Mucosa of rectum (tissue), 2 donors: ENCODE measurements around the gene CAMTA1.

Experiments used
- H3K27ac ChIP-seq, 2 donors: one replicate each; pipeline ENCODE4 v1.7.0; 2013; ENCODE audit warnings: inconsistent platforms in 2 of 2, low read depth in 2 of 2, low read length in 2 of 2
- H3K27me3 ChIP-seq, 2 donors: one replicate each; pipeline ENCODE4 v1.7.0; 2013; ENCODE audit warnings: low read length in 2 of 2; ENCODE audit not compliant: control insufficient read depth in 2 of 2, insufficient read depth in 2 of 2
- H3K36me3 ChIP-seq, 2 donors: one replicate each; pipeline ENCODE4 v1.7.0; 2013; ENCODE audit warnings: low read length in 2 of 2; ENCODE audit not compliant: control insufficient read depth in 2 of 2, insufficient read depth in 2 of 2
- H3K4me1 ChIP-seq, 2 donors: one replicate each; pipeline ENCODE4 v1.7.0; 2013; ENCODE audit warnings: low read length in 2 of 2, mild to moderate bottlenecking in 1 of 2; ENCODE audit not compliant: control insufficient read depth in 2 of 2, insufficient read depth in 2 of 2
- H3K4me3 ChIP-seq, 2 donors: one replicate each; pipeline ENCODE4 v1.7.0; 2013; ENCODE audit warnings: low read length in 2 of 2
- H3K9ac ChIP-seq, 2 donors: one replicate each; pipeline ENCODE4 v1.7.0; 2013; ENCODE audit warnings: low read length in 2 of 2, low read depth in 1 of 2, mild to moderate bottlenecking in 1 of 2
- H3K9me3 ChIP-seq, 2 donors: one replicate each; pipeline ENCODE4 v1.7.0; 2013; ENCODE audit warnings: low read length in 2 of 2; ENCODE audit not compliant: control insufficient read depth in 2 of 2
- donor health status: healthy.
- donor health status: Normal muscosa, but diverticular disease.

CAMTA1 gene

DNA sequence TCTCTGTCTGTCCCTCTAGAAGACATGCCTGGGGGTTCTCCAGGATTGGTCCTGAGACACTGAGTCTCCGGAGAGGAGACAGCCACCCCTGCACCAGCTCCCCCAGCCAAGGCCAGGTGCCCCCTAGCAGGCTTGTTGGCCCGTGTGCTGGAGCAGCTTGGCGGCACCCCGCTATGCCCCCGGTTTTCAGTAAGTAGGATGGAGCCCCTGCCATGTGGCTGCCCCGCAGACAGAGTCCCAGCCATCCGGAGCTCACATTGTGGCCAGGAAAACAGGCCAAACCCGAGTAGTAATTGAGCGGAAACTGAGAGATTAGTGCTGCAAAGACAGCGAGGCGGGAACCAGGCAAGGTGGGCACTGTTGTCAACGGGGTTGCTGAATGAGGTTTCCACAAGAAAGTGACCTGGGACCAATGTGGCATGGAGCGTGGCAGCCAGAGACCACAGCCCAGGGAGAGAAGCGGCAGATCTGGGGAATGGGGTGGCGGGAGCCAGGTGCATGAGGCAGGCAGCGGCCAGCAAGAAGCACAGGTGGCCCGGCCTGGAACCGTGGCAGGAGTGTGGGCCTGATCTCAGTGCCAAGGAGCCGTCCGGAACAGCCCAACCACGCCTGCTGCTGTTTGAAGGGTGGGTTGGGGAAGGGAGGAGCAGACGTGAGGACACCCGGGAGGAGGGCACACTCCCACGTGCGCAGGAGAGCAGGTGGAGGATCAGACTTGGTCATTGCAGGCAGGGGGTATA, 848.4 kb downstream of the CAMTA1 start:
- Histone ChIP-seq H3K9me3 (no peaks in the 10 kb centered on the region), H3K4me3 (no peak overlapping the region), H3K27me3 (peaks cover 0 to 6% of the 10 kb centered on the region in 2 donors), H3K4me1 (no peaks in the 10 kb centered on the region), H3K27ac (no peak overlapping the region), H3K36me3 (no peaks in the 10 kb centered on the region), H3K9ac (no peak overlapping the region)

DNA sequence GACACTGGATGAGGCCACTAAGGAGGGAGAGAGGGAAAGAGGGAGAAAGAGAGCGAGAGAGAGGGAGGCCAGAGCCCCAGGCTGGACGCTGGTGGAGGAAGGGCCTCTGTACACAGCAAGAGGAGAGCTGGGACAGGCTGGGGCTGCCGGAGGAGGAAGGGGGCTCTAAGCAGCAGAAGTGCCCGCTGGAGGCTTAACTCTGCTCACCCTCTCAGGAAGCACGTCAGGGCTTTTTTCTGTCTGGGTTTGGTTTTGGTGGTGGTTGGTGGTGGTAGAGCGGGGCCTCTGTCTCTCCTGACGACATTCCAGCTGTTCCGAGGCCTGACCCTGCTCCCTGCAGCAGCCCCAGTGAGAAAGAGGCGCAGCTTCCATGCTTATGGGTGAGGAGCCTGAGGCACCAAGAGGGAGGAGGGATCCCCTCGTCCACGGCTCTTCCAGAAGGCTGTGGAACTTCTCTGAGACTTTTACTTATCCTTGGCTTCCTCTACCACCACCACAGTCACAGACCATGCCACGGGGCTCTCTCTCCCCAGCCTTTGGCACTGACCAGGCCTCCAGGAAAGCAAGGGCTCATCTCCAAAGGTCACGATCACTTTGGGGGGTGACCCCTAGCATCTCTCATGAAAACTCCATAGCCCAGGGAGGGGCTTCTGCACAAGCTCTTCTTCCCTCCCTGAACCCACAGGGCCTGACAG, 849.4 kb downstream of the CAMTA1 start:
- no peak overlapping the region for H3K27ac ChIP-seq
- H3K9me3 ChIP-seq = no peaks in the 10 kb centered on the region
- H3K27me3 ChIP-seq = peaks cover 0 to 6% of the 10 kb centered on the region in 2 donors
- H3K36me3 ChIP-seq = no peaks in the 10 kb centered on the region
- no peak overlapping the region for H3K4me3 ChIP-seq
- H3K9ac ChIP-seq = no peak overlapping the region
- no peaks in the 10 kb centered on the region for H3K4me1 ChIP-seq

GRCh38 chr1:7636795-7637526, 851.7 kb downstream of the CAMTA1 start:
- no peak overlapping the region for H3K4me3 ChIP-seq
- H3K9me3 ChIP-seq = no peaks in the 10 kb centered on the region
- no peak overlapping the region for H3K9ac ChIP-seq
- no peak overlapping the region for H3K27ac ChIP-seq
- no peaks in the 10 kb centered on the region for H3K27me3 ChIP-seq
- no peaks in the 10 kb centered on the region for H3K4me1 ChIP-seq
- no peaks in the 10 kb centered on the region for H3K36me3 ChIP-seq

DNA sequence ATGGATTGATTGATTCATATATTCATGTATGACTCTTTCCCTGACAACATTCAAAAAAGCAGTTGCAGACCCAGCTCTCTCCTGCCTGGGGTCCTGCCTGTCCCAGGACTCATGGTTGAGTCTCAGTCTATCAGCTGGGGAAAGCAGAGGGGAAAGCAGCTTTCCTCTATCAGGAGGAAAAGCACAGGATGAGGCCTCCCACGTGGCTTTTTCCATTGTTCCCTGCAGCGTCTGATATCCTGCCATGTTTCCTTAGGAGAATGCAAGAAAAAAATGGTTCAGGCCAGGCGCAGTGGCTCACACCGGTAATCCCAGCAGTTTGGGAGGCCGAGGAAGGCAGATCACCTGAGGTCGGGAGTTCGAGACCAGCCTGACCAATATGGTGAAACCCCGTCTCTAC, 852.8 kb downstream of the CAMTA1 start:
- Histone ChIP-seq H3K36me3 (no peaks in the 10 kb centered on the region), H3K4me1 (no peaks in the 10 kb centered on the region), H3K9ac (no peak overlapping the region), H3K27ac (no peak overlapping the region), H3K27me3 (no peaks in the 10 kb centered on the region), H3K9me3 (no peaks in the 10 kb centered on the region), H3K4me3 (no peak overlapping the region)

GRCh38 chr1:7639435-7640131, 854.3 kb downstream of the CAMTA1 start:
- Histone ChIP-seq H3K4me3 (no peak overlapping the region), H3K9me3 (no peaks in the 10 kb centered on the region), H3K9ac (no peak overlapping the region), H3K36me3 (no peaks in the 10 kb centered on the region), H3K4me1 (no peaks in the 10 kb centered on the region), H3K27ac (no peak overlapping the region), H3K27me3 (no peaks in the 10 kb centered on the region)

DNA sequence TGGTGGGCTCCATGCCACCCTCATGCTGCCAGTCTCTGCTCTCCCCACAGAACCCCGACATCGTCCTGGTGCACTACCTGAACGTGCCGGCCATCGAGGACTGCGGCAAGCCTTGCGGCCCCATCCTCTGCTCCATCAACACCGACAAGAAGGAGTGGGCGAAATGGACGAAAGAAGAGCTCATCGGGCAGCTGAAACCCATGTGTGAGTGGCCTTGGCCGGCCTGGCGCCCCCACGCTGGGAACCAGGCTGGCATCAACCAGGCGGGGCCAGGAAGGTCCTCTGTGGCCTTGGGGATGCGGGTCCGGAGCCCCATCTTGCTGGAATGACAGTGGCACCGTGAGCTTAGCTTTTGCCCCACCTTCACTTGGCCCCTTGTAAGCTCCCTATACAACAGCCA, 855.1 kb downstream of the CAMTA1 start:
- no peaks in the 10 kb centered on the region for H3K4me1 ChIP-seq
- H3K9me3 ChIP-seq = no peaks in the 10 kb centered on the region
- H3K27ac ChIP-seq = no peak overlapping the region
- H3K36me3 ChIP-seq = no peaks in the 10 kb centered on the region
- H3K27me3 ChIP-seq = no peaks in the 10 kb centered on the region
- H3K4me3 ChIP-seq = no peak overlapping the region
- H3K9ac ChIP-seq = no peak overlapping the region

- Histone ChIP-seq H3K27ac (no peak overlapping the region), H3K4me3 (no peak overlapping the region), H3K36me3 (no peaks in the 10 kb centered on the region), H3K9ac (no peak overlapping the region), H3K4me1 (no peaks in the 10 kb centered on the region), H3K9me3 (no peaks in the 10 kb centered on the region), H3K27me3 (no peaks in the 10 kb centered on the region)
These were observed 855.8 kb downstream of the CAMTA1 start for GRCh38 chr1:7640920-7641585.

DNA sequence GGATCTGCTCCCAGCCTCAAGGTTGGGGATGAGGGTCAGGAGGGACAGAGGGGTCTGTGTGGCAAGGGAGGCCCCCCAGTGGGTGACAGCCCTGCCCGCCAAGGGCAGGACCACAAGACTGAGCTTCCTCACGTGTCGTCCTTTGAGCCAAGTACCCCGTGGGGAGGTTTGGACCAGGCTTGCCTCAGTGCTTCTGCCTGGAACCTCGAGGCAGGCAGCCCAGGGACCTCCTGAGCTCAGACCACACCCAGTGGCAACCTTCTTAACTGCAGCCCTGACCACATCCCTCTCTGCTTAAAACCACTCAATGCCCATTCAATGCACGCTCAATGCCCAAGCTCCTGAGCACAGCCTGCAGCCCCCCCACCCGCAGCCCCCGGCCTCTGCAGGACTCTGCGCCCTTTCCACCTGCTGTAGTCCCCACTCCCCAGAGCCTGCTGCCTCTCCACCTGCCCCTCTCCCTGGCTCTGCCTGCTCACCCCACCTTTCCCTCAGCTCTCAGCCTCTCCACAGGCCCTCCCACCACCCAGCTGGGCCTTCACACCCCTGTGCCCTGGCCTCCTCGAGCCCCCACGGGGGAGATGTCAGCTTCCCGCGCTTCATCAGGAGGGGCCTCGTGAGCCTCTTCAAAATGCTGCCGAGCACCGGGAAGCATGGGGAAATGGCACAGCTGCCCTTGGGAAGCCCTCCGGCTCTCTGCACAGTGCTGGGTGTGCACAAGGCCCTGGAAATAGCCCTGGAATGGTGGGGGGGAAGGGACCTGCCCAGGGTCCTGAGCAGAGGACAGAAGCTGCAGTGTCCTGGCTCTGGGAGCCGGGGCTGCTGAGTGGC, 856.5 kb downstream of the CAMTA1 start:
- Histone ChIP-seq H3K27me3 (no peaks in the 10 kb centered on the region), H3K36me3 (no peaks in the 10 kb centered on the region), H3K9ac (no peak overlapping the region), H3K27ac (no peak overlapping the region), H3K4me1 (no peaks in the 10 kb centered on the region), H3K4me3 (no peak overlapping the region), H3K9me3 (no peaks in the 10 kb centered on the region)

DNA sequence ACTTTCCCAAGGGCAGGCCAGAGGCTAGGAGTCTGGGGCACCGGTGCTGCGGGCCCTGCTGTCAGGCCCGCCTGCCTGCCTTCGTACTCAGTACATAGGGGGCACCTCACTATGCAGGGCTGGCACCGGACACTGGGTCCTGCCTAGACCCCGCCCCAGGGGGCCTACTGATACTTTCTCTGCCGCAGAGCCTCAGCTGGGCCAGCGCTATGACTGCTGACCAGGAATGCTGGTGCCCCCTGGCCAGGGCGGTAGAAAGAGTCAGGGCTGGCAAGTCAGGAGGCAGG, 857.1 kb downstream of the CAMTA1 start:
- H3K27me3 ChIP-seq = no peaks in the 10 kb centered on the region
- no peak overlapping the region for H3K27ac ChIP-seq
- H3K9me3 ChIP-seq = no peaks in the 10 kb centered on the region
- H3K36me3 ChIP-seq = no peaks in the 10 kb centered on the region
- no peak overlapping the region for H3K9ac ChIP-seq
- H3K4me1 ChIP-seq = no peaks in the 10 kb centered on the region
- no peak overlapping the region for H3K4me3 ChIP-seq
